K562 treated with DMSO at 1 percent for 24 hours (cell line): ENCODE measurements around the gene TSN. TPM values are rescaled to one million over a fixed set of nuclear protein-coding genes. Genes with fewer than 3 reads are reported as not detected.

ENCODE experiments used
- total RNA-seq: library from RNA; unstranded; fragments of 300-600 nt; gene quantifications from 2 replicates; pipeline ENCODE4 v1.2.3, GENCODE V29; 2022; ENCODE audit warnings: low read depth; ENCODE audit not compliant: insufficient read depth

Gene TSN
- 21.9 and 25.6 TPM in 2 replicates for total RNA-seq

DNA sequence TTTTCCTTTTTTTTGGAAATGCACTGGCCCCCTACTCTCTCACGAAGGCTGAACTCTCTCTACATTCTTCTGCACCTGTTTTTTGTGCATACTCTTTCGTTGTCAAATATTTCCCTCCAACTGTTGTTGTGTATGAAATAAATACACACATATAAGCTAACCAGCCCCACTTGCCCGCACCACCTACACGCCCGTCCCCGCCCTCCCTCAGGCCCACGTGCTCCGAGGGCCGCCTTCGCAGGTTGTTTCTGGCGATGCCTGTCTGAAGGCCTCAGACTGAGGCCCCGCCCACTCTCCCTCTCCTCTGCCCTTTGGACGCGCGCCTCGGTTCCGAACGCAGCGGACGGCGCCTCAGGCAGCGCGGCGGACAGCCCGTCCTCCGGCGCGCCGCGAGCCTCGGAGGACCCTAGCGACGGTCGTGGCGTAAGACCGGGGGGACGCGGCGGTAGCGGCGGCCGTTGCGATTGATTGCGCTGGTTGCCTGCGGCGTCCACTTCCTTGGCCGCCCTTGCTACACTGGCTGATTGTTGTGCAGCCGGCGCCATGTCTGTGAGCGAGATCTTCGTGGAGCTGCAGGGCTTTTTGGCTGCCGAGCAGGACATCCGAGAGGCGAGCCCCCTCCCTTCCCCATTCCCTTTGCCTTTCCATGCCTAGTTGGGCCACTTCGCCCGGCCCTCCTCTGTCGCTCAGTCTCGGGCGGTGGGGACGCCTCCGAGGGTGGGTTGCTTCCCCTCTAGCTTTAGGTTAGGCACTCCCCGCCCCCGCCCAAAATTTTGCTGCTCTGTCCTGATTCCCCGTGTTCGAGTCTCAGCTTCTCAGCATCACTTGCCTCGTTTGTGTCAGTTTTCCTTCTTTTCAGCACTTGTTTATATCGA, at the start of gene TSN:
TSN (plus strand) TSS at position 415 of the 875 bp plus-strand sequence; CDS start at position 544, 129 bp downstream.

GRCh38 chr2:121736462-121737336, 18.8 kb upstream of the TSN start, which contains the start of gene NIFK:
Gene NIFK, minus strand, starts transcription at chr2:121736875. Its CDS starts 25 bp downstream, at chr2:121736850.

Other genes with a start within 250 kb of the TSN start
- gene RNU4ATAC, start 224.8 kb upstream of the TSN start, total RNA-seq, result not detected in 2 replicates
- gene CLASP1, start 106.2 kb upstream of the TSN start, total RNA-seq, result 17.3 and 20.8 TPM in 2 replicates
- 15.6 and 18.9 TPM in 2 replicates for gene NIFK, start 18.8 kb upstream of the TSN start, total RNA-seq